Cerebellar cortex (tissue), 1 donor: ENCODE data around the gene GSTA5.
"Not testable (repeated sequence)": the region's sequence is repeated elsewhere in the genome, so short reads cannot be mapped to it uniquely, and the experiment has no call there.

Experiments used
- DNase-seq: peaks from one replicate; pipeline ENCODE4 v3.0.0-alpha.2; 2015; ENCODE audit warnings: low spot score

Gene GSTA5

GRCh38 chr6:52788478-52788877, 52.1 kb downstream of the GSTA5 start:
- no peak for DNase-seq

- DNase-seq, result no peak
These were observed 52.7 kb downstream of the GSTA5 start for GRCh38 chr6:52787917-52788316.

- DNase-seq, result no peak
These were observed 54.2 kb downstream of the GSTA5 start for GRCh38 chr6:52786249-52786956.

- DNase-seq, result not testable (repeated sequence)
These were observed 57.8 kb downstream of the GSTA5 start for GRCh38 chr6:52782696-52783274.

GRCh38 chr6:52782209-52782608, 58.4 kb downstream of the GSTA5 start:
- not testable (repeated sequence) for DNase-seq
